EH (cell line): ENCODE measurements around the gene NAPB.
"Not testable (repeated sequence)": the region's sequence is repeated elsewhere in the genome, so short reads cannot be mapped to it uniquely, and the experiment has no call there.

Experiments used
- DNase-seq: peaks from one replicate; pipeline ENCODE4 v3.0.0-alpha.2; 2015; ENCODE audit warnings: low read depth

NAPB gene

DNA sequence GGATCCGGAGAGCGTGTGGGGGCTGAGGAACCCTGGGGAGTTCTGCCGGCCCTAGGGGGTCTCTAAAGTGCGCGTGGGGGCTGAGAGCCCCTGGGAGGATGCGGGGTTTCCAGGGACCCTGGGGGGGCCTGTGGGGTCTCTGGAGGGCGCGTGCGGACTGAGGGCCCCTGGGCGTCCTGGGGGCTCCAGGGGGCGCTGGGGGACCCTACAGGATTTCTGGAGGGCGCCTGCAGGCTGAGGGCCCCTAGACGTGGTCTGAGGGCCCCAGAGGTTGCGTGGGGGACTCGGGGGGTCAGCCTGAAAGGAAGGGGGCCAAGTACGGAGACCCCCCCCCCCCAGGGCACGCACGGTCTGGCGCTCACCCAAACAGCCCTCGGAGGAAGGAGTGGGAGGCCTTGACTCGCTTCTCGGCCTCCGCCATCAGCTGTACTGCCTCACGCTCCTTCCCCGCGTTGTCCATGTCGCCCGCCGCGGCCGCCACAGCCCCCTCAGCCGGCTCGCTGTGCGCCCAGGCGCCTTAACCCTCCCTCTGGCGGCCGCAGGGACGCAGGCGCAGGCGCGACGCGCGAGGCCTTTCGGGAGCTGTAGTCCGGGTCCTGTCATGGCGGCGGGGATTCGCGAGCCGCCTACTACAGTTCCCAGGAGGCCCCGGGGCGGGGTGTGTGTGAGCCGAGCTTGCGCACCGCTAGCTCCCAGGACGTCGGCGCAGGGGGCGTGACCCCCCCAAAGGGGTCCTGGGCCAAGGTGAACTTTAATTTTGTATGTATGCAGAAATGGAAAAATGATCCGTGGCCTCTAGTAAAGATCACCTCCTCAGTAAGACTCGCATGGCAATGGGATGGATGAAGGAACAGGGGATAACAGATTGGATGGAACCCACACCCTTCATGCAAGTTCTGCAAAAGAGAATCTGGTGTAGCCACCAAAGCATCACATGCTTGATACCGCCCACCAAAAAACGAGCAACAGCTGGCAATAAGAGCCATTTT, at the start of gene NAPB:
Gene NAPB (minus strand): TSS at position 546 of the 989 bp plus-strand sequence. CDS start 86 bp downstream, at position 460.
- DNase-seq = peak; percentile 91

DNA sequence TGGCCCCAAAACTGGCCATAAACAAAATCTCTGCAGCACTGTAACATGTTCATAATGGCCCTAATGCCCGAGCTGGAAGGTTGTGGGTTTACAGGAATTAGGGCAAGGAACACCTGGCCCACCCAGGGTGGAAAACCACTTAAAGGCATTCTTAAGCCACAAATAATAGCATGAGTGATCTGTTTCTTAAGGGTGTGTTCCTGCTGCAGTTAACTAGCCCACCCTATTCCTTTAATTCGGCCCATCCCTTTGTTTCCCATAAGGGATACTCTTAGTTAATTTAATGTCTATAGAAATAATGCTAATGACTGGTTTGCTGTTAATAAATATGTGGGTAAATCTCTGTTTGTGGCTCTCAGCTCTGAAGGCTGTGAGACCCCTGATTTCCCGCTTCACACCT, 45.7 kb upstream of the NAPB start:
- DNase-seq = not testable (repeated sequence)

DNA sequence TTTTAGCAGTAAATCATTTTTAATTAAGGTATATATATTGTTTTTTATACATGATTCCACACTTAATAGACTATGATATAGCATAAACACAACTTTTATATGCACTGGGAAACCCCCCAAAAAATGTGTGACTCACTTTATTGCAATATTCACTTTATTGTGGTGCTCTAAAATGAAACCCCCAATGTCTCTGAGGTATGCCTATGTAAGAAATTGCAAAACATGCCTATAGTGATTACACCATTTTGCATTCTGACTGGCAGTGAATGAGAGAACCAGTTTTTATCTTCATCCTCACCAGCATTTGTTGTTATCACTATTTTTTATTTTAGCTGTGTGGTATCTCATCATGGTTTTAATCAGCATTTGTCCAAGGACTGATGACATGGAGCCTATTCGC, 39.9 kb upstream of the NAPB start:
- peak; percentile 37 for DNase-seq

DNA sequence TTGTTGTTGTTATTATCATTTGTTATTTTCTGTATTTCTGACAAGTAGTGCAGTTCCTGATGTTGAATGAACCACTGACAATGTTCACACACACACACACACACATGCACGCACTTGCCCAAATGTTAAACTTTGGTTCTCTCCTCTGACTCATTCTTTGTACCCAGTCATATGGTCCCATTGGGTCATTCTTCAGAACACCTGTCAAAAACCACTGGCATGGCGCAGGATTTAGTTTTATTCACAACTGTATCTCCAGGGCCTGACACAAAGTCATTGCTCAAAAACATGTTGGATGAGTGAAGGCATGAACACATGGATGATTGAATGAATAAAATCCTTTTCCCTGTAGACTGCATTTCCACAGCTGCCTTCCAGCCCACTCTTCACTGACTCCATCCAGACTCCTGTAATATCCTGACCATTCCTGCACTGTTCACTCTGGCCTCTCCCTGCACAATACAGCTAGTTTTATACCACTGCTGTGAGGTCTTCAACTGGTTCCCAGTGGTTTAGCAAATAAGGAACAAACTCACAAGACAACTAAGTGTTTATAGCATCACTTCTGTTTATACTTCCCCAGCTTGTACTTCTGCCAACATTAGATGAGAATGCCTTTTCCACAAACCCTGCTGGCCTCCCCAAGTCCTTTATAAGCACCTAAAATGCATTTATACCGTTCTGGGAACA, 38.3 kb upstream of the NAPB start:
- DNase-seq = no peak

DNA sequence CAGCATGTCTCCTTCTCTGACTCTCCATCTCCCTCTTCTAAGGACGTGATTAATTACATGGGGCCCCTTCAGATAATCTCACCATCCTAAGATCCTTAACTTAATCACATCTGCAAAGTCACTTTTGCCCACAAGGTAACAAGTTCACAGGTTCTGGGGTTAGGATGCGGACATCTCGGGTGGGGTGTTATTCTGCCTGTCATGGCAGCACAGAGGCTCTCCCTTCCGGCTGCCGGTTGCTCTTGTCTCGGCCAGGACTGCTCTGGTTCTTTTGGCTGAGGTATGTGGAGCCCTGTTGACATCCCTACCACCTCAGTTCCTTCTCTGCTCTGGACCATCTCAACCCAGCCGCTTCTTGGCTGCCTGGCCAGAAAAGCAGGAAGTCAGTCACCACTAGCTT, 35.6 kb upstream of the NAPB start:
- DNase-seq = no peak

DNA sequence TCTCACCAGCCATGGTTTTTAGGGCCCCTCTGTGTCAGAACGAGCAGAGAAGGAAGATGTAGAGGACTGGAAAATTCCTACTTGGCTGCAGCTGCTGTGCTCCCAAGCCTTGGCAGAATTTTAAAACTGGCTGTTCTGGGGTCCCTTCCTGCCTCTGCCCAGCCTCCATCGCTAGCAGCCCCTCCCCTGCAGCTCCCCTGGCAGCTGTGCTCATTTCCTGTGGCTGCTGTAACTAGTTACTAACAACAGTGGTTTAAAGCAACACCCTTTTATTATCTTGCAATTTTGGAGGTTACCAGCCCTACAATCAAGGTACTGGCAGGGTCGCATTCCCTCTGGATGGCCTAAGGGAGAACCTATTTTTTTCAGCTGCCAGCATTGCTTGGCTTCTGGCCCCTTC, 35.1 kb upstream of the NAPB start:
- no peak for DNase-seq

DNA sequence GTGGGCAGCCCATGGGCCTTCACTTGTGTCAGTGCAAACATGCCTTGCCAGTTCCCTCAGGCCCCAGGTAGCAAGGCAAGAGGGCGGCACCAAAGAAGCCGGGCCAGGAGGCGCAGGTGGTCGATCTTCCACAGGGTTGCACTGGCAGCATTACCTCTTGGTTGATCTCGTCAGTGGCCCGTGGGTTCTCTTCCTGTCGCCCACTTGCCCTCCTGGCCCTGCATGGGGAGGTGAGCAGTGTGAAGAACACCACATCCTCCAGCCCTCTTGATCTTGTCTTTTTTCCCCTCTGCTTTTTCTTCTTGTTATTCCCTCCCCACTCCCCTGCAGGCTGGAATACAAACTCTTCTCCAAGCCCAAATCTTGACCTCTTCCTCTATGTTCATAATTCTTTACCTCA, 34.4 kb upstream of the NAPB start:
- DNase-seq = no peak

DNA sequence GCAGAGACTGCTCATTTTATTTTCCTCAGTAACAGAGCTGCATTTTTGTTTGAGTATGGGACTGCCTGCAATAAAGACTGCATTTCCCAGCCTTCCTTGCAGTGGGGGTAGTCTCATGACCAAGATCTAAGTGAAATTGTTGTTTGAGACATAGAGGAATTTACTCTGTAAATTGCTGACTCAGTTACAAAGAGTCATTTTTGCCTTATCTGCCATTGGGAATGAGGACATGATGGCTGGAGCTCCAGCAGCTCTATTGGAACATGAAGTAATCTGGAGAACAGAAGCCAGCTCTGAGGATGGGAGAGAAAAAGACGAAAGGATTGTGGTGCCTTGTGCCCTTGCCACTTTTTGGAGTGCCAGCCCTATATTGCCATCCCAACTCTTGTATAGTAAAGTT, 33.5 kb upstream of the NAPB start:
- DNase-seq = no peak

DNA sequence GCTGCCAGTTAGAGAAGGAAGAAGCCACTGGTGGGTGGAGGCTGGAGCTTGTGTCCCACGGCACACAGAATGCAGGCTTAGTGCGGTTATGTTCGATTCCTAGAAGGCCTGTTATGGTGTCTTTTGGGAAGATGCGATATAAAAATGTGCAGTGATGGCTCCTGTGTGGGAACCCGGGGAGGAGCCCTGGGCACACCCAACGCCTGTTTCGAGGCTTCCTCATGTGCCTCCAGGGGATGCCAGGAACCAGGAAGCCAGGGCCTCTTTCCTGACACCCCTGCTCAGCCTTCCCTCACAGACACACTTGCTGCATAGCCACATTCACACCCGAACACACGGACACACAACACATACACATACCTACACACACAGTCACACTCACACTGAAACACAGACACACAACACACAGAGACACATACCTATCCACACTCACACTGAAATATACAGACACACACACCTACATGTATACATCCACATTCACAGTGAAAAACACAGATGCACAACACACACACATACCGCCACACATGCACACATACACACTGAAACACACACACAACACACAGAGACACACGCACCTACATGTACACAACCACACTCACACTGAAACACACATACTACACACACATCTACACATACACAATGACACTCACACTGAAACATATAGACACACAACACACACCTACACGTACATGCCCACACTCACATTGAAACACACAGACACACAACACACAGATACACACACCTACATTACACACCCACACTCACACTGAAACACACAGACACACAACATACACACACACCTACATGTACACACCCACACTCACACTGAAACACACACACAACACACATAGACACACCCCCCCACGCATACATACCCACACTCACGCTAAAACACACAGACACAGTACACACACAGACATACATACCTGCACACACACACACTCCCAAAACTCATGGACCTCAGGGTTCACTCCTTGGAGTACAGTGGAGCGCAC, 32.6 kb upstream of the NAPB start:
- no peak for DNase-seq

DNA sequence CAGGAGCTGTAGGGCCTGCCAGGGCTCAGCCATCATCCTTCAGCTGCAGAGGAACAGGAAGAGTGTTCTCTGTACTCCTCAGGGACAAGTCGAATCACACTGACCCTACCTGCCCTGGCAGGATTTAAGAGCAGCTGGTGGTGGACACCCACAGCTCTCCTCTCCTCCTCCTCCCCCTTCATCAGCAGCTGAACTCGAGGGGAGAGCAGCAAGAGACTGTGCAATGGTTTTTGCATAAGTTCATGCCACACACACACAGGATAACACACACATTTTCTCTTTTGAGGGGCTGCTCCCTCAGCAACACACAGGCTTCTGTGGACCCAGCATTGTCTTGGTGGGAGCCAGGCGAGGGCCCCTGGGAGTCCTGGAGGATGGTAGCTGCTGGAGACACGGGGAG, 31.5 kb upstream of the NAPB start, which contains the start of gene CST11:
Gene CST11 (minus strand): TSS at position 101 of the 400 bp plus-strand sequence. CDS start 65 bp downstream, at position 36.
- DNase-seq = no peak

DNA sequence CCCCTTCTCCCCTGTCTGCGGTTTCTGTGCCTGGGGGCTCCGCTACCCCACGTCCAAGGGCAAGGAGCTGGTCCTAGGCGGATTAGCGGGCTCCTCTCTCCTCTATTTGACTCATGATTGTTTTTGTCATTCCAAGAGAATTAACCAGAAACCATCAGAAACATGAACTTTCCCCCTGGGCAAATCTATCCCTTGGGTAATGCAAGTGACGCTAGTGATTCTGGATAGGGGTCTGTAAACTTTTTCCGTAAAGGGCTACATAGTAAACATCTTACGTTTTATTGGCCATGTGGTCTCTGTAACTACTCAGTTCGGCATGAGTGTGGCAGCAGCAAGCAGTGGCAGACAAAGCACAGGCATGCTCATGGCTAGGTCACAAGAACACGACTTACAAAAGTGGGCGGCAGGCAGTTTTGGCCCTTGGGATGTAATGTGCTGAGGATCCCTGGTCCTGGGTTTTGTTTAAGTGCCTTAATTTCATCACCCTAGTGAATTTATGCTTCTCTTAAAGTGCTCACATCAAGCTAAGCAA, 30.7 kb upstream of the NAPB start:
- DNase-seq = peak; percentile 48

DNA sequence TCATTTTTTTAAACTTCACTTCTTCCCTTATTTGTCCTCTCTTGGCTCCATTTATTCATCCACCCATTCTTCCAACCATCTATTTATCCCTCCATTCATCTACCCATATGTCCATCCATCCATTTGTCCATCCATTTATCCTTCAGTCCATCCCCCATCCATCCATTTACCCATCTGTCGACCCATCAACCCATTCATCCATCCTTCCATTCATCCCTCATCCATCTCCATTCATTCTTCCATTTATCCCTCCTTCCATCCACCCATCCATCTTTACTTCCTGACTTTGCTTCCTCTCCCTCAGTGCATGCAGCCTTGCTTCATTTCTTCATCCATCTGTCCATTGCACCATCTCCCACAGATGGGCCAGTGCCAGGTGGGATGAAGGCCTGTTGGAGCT, 29.6 kb upstream of the NAPB start:
- DNase-seq = no peak

DNA sequence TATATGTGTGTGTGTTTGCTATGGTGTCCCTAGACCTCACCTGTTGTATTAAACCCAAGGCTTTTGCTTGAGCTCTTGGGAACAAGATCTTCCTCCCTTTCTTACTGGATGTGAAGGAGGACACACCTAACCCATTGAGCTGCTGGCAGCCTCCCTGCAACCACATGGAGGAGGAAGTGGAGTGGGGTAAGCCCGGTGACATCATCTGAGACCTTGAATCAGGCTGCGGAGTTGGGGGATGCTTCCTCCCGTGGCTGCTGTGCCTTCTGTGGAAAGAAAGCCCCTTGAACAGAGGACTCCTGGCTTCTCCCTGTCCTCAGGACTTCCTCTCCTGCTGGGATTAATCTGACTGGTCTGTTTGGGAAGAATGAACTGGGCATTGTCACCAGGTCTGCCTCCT, 28.1 kb upstream of the NAPB start:
- DNase-seq = peak; percentile 6

DNA sequence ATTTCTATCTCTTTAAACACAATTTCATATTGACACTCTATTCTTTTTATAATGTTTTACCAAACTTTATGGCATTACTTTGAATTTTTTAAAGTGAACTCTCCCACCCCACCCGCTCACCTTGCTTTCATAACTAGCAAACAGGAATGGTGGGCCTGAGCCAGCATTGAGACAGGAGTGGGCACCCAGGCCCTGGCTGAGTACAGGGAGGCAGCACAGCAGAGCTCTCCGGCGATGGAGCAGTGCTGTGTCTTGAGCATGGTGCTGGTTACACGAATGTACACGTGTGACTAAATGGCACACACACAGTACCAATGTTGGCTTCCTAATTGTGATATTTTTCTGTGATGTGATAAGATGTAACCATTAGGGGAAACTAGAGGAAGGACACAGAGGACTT, 26.9 kb upstream of the NAPB start:
- no peak for DNase-seq

DNA sequence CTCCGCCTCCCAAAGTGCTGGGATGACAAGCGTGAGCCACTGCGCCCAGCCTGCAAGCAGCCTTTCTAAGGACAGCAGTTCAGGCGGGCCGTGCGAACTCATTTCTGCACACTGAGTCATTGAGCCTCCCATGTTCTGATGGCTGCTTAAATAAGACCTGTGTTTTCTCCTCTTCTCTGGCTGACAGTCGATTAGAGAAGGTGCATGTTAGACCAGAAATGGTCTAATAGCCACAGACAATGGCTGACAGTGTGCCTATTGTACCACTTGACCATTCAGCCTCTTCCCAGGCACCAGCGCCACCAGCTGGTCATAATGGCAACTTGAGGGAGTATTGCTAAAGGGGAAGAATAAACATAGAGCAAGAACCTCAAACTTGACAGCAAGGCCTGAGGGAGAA, 25.2 kb upstream of the NAPB start:
- peak; percentile 37 for DNase-seq

DNA sequence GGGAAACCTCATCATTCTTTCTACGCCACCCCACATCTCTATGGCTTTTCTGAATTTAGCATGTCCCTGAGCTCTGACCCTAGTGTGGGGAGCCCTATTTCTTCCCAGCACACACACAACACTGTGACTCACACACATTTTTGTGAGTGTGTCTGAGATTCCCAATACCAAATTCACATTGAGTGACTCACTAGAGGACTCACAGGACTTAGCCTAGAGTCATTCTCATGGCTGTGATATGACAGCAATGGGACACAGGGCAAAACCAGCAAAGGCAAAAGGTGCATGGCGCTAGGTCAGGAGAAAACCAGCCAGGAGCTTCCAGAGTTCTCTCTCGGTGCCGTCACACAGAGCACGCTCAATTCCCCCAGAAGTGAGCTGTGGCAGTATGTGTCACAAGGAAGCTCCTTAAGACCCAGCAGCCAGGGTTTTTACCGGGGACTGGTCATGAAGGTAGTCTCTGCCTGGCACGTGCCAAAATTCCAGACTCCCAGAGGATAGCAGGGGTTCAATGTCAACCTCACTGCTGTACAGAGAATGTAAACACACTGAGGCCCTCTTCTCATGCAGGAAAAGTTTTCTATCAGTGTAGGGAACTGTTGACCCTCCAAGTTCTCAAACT, 24.4 kb upstream of the NAPB start:
- peak; percentile 94 for DNase-seq

DNA sequence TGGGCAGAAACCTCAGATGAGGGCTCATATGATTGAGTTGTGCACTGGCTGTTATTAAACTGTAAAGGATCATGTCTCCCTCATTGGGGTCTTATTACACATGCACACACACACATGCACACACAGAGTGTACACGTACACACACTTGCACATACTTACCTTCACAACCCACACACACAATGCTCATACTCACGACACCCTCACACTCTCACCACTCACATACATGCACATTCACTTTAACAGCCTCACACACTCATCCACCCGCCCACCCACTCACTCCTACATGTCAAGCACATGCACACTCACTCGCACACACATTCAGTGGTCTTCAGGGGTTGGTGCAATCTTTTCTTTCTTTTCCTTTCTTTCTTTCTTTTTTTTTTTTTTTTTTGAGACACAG, 23.6 kb upstream of the NAPB start:
- DNase-seq = no peak

DNA sequence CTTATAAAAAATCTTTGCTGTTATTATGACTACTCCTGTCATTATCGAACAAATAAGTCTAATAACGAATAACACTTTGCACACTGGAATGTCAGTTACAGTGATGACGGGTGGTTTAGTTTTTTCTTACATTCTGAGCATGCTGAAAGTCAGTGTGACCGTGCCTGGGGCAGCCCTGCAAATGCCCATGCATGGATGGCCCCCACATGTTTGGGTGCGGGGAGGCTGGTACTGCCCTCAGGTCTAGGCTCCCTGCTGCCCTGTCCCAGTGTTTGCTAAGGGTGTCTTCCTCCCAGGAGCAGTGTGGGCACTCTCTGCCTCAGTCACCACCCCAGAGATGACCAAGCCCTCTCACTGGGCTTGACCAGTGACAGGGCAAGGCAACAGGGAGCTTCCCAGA, 21.1 kb upstream of the NAPB start:
- peak; percentile 11 for DNase-seq

DNA sequence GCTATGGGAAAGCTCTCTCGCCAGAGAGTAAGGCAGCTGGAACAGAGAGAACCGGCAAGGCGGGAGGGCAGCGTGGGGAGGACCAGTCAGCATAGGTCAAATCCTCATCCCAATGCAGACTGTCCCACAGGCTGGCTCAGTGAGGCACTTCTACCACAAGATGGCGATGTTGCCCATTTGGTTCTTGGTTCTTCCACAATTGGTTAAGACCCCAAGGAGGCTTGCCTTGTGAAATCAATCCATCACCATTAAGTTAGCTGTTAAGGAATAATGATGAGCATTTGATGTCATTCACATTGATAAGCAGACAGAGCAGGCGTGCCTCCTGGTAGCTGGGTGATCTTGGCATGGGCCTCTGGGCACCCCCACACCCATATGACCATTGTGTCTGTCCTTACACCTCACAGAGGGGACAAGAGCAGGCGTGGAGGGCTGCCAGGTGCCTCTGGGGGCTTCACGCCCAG, 20.6 kb upstream of the NAPB start:
- peak; percentile 79 for DNase-seq

DNA sequence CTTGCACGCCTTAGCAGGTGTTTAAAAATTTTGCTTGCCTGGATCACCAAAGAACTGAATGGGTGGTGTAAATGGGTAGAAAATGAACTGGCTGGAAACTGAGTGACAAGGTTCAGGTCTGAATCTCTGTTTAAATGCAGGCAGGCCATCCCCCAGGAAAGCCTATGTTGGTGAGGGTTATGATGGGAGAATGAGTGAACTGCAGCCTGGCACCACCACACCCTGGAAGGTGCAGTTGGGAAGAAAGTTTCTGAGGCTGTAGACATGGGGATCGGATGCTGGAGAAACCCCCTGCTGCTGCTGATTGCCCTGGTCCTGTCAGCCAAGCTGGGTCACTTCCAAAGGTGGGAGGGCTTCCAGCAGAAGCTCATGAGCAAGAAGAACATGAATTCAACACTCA, 18.7 kb upstream of the NAPB start:
- no peak for DNase-seq

DNA sequence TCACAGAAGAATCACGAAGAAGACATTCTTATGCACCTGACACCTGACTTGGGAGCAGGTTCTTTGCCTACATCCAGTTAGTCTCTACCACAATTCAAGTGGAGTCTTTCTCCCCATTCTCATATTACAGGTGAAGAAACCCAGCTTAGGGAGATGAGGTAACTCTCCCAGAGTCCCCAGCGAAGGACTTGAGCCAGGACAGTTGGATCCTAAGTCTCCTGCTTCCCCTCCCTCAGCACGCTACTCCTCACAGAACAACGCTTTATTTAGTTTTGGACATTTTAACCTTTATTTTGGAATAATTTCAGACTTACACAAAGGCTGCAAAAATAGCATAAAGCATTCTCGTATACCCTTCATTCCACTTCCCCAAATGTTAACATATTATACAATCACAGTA, 17.4 kb upstream of the NAPB start:
- no peak for DNase-seq
